IPS DF 4.7 (cell line): ENCODE measurements around the gene ARMH1.

Source experiments
- DNase-seq: peaks from one replicate; pipeline ENCODE4 v3.0.0-alpha.2; 2013; ENCODE audit warnings: low spot score; ENCODE audit errors: extremely low read depth

ARMH1 gene

GRCh38 chr1:44674113-44675000 lies at the start of gene ARMH1, which contains the start of gene TMEM53:
TSS of gene ARMH1 (plus strand) at chr1:44674714. CDS start at chr1:44689698, 14,984 bp downstream.
TSS of gene TMEM53 (minus strand) at chr1:44674481. CDS start at chr1:44674391, 90 bp downstream.
- peak; percentile 93 for DNase-seq

- DNase-seq = no peak
These were observed 49.2 kb upstream of the ARMH1 start for GRCh38 chr1:44625348-44625747.

- DNase-seq = no peak
These were observed 45.4 kb upstream of the ARMH1 start for GRCh38 chr1:44628962-44629756.

GRCh38 chr1:44630116-44630515 lies 44.4 kb upstream of the ARMH1 start:
- DNase-seq = no peak

DNA sequence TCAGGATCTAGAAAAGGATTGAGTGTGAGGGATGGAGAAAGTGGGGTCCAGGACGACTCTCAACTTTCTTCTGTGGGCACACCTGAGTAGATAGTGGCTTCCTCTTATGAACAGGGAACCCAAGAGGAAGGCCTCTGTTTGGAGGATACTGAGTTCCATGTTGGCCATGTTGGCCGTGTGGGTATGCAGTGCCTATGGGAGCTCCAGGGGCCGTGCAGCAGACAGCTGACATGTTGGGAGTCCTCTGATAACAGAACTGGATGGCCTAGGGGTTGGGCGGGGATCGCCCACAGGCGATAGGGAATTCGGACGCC lies 43.2 kb upstream of the ARMH1 start:
- no peak for DNase-seq

DNA sequence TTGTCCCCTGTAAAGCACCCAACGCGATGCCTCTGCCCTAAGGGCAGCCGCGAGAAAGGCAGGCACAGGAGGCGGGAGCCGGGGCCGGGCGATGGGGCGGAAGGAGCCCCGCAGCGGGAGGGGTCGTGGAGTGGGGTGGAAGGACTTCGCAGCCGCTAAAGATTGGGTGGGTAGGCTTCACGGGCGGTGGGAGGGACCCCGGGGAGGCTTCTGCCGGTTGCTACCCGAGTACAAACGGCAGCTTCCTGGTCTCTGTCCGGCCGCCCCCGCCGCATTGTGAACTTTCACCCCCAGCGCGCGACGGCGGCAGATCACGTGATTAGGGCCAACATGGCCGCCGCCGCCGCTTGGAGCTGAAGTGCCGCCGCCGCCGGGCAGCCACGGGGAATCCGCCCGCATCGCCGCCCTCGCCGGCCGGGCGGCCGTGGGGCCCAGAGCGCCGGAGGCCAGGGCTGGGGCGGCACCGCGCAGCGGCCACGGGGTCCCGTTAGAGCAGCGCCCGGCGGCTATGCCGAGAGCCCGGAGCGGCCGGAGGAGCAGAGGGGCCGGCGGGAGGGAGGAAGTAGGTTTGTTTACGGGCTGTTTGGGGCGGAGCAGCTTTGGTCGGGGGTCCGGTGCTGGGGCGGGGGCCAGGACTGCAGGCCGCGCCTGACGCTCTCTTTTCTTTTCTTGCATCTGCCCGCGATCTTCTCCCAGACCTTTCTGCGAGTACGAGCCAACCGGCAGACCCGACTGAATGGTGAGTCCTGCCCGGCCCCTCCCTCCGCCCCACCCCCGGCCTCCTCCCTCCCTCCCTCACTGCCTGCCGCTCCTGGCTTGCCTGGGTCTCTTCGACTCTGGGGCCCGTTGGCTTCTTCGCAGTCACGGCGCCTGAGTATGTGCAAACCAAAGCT lies 42.6 kb upstream of the ARMH1 start:
- DNase-seq = no peak

DNA sequence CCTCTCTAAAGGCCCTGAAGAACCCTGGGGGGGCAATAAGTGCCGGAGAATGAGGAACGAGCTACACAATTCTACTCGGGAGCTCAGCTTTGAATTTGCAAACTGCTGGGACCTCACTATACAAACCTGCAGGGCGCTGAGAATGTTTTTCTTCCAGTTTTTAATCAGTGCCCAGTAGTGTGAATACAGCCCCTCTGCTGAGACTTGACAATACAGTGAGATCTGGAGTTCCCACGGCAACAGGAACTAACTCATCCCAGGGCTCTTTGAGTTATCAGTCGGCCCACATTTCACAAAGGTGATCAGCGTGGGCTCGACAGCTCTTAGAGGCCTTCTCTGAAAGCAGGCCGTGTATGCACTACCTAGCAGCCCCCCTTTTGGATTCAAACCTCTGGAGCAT lies 41.9 kb upstream of the ARMH1 start:
- DNase-seq = no peak

GRCh38 chr1:44634606-44635189 lies 39.8 kb upstream of the ARMH1 start:
- no peak for DNase-seq

DNA sequence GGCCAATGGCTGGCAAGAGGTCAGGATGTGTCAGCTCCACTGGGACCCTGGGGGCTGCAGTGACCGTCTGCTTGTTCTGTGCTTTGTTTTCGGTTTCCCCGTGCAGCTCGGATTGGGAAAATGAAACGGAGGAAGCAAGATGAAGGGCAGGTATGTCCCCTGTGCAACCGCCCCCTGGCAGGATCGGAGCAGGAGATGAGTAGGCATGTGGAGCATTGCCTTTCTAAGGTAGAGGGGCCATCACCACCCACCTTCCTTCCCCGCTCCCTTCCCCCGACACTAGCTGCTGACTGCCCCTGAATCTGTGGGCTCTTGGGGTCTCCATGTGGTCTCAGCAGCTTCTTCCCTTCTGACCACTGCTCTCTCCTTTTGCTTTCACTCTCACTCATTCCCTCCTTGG lies 39.1 kb upstream of the ARMH1 start:
- no peak for DNase-seq

DNA sequence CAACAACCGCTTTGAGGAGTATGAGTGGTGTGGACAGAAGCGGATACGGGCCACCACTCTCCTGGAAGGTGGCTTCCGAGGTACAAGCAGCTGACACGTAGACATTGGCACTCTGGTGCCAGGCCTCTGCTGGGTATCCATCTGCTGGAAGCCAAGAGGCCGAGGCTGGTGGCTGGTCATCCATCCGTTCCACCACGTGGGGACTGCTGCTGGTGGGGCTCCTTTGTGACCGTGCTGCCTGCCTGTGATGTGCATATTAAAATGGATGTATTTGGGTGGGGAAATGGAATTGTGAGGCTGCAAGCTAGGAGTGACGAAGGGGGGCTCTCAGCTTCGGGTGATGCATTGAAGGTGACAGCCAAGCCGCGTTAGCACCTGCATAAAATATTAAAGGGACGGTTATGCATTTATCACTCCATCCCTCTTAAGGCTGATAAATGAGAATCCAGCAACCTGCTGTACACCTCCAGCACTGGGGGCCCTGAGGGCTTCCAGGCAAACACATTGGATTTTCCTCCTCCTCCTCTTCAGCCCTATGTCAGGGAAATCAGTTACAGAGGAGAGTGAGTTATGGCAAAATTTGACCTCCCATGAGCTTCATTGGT lies 38.3 kb upstream of the ARMH1 start:
- DNase-seq = no peak

GRCh38 chr1:44636688-44637598 lies 37.6 kb upstream of the ARMH1 start:
- no peak for DNase-seq

DNA sequence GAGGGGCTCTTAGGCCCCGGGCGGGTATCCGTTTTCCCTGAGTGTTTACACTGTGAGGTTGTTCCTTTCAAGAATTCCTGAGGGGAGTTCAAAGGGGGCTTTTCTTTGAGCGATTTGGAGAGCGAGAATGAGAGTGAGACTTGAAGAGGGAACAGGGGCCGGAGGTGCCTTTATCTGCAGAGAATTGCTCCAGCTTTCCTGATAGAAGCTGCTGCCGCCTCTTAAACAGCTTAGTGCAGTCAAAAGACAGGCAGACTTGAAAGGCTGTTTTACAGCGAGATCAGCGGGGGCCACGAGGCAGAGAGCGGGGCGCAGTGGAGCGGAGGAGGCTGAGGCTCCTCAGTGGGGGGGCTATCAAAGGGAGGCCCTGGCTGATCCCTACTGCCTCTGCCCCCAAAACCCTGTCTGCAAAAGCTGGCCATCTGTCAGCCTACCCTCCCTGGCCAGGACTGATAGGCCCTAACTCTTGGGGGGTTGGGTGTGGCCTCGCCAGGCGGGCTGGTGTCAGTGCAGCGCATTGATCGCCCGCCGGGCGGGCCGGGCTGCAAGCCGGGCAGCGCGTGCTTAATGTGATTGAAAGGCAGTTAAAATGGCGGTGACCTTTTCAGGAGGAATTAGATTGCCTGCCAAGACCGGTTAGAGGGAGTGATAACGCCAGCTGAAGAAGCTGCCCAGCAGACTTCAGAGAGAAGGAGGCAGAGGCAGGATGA lies 36.7 kb upstream of the ARMH1 start:
- DNase-seq = no peak

DNA sequence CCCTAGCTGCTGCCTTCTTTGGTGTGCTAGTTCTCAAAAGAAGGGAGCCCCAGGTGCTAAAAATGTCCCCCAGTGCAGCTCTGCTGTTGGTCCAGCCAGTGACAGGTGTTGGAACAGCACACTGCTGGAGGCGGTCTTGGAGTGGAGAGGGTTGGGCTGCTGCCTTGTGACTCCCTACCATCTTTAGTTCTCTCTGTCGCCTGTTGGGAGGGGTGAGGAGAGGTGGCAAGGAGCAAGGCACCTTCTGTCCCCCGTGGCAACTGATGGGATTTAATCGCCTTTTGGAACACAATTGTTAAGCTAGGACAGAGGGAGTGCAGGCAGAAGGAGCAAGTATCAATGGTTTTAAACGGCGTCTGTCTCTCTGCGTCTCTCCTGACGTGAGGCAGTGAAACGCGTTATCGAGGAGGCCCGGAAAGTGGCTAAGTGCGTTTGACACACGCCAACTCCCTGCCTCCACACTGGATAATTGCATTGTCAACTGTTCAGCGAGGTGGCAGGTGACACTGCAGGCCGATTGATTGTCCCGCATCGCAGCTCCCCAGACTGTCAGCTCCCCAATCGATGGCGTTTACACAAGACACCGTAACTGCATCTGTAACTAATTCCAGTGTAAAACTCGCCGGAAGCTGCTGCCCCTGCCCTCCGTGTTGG lies 34.2 kb upstream of the ARMH1 start:
- DNase-seq = no peak

DNA sequence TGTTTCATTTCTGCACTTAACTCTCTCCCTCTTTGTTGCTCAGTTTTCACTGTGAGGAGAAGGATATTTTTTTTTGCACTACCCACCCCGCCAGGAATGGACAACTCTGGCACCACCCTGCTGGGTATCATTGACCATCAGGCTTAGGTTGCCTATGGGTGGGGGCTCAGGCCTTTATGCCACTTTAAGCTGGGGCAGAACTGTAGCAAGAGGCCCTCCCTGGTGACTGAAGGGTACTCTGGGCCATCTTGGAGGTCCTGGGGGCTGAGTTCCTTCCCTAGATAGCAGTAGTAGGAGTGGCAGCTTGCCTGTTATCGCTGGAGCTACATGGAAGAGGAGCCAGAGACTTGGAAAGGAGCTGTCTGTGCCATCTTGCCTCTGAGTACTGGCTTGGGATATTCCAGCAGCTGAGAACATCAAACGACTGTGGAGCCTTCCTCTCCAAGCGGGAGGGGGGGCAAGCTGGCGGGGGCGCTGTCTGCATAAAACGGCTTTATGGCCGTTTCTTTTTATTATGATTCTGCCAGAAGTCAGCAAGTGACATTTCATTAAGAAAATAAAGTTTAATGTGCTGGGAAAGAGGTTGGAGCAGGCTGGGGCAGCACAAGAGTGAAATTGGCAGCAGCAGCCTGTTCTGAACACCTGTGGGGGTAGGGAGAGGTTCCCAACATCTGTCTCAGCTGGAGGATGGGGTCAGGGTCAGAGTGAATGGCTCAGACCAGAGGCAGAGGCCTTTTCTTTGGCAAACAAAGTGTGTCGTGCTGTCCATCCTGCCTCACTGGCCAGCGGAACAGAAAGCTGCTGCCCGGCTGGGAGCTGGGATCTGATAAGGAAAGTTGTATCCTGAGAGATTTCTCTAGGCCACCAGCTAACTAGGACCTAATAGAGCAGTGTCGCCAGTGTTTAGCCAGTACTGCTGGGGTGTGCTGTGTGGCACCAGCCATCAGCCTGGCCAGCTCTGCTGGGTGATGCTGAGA lies 33.1 kb upstream of the ARMH1 start:
- no peak for DNase-seq

GRCh38 chr1:44642255-44642654 lies 32.3 kb upstream of the ARMH1 start:
- no peak for DNase-seq

GRCh38 chr1:44642925-44643324 lies 31.6 kb upstream of the ARMH1 start:
- DNase-seq = no peak

DNA sequence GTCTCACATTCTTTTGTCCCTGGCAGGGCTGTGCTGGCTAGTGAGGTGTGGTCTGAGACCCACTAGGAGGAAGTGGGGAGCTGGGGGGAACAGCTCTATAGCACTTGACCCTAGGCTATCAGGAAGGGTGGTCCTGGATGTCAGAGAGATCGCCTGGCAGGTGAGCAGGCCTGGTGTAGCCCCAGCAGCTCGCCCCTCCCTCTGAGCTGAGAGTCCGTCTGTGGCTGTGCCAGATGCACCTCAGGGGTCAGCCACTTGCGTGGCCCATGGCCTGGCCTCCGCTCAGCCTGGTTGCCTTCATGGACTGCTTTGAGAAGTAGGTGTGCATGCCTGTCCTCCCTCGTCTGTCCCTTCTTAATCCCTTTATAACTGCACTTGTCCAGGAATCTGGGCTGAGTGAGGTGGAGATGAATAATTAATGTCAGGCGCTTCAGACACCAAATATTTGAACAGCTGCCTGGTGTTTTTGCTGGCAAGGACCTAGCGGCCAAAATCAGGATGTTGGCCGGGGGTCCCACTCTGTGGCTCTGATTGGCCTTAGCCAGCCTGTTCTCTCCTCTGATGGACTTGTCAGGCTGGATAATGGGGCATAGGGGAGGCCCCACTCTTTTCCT lies 30.7 kb upstream of the ARMH1 start:
- no peak for DNase-seq
